NCI-H82 treated with DMSO at 0.1 percent for 48 hours (cell line): ENCODE results near the gene ZNF146.
"Not testable (repeated sequence)": the region's sequence is repeated elsewhere in the genome, so short reads cannot be mapped to it uniquely, and the experiment has no call there.

Experiments
- DNase-seq: peaks from one replicate; lab custom pipeline; 2025; ENCODE audit not compliant: unreplicated experiment; lab: John Stamatoyannopoulos, UW

Gene ZNF146

DNA sequence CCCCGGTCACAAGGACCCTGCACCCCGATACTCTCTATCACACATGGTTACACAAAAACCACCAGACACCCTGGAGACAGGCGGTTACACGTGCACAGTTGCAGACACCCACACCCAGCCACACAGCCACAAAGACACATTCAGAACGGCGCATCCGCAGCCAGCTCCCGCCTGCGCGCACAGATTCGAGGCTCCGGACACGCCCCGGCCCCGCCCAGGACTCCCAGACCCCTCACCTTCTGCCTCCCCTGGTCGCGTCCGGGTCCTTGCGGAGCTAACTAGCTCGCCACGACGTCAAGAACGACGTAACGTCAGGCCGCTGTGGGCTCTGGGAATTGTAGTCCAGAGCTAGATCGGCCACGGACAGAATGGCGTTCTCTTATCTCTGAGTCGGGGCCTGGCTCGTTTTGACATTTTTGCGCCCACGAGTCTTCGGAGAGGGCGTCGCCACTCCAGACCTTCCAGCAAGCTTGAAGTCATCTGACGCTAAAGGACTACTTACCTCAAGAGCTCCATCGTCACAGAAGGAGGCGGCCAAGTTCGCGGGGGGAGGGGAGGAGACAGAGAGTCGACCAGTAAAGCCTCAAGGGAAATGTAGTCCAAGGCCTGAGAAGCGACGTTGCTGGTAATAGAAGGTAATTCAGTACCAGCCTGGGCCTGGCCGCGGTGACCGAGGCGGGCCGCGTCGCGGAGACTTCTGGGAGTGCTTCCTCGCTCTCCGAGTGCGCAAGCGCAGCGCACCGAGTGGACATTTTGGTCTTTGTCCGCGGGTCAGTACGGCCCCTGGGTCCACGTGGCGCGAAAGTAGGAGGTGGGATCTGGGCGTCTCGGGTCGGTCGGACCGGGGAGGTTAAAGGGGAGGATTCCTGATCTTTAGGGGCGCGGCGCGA, at the start of gene ZNF146, which contains the start of gene ZNF565:
Gene ZNF146 (plus strand): TSS at position 721 of the 890 bp plus-strand sequence. CDS start 21,335 bp downstream, outside the sequence.
Gene ZNF565 (minus strand): TSS at position 280 of the 890 bp plus-strand sequence. CDS start 12,680 bp downstream, outside the sequence.
- peak; percentile 99 for DNase-seq

DNA sequence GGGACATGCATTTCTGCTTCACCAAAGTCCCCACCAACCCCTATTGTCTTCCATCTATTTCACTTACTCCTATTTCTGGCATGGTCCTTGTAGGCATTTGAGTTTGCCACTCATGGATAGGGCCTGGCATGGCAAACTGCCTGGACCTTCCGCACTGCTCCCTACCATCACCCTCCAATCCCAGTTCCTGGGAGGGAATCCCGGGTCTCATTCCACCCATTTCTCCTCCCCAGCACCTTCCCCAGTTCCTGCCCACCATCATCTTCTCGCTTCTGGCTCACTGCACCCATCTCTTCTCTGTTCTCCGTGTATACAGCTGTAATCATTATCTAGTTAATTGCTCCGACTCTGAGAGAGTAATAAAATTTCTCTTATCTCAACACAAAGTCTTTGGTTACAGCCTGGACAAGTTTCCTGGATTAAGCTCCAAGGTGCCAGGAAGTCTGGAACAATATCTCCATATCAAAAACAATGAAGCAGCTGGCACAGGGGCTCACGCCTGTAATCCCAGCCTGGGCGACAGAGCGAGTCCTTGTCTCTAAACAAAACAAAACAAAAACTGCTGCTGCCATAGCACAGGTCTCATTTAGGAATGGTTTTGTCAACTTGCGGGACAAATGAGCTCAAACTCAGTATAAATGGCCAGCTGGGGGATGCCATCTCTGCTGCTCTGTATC, 45.7 kb upstream of the ZNF146 start:
- DNase-seq: peak; percentile 87

DNA sequence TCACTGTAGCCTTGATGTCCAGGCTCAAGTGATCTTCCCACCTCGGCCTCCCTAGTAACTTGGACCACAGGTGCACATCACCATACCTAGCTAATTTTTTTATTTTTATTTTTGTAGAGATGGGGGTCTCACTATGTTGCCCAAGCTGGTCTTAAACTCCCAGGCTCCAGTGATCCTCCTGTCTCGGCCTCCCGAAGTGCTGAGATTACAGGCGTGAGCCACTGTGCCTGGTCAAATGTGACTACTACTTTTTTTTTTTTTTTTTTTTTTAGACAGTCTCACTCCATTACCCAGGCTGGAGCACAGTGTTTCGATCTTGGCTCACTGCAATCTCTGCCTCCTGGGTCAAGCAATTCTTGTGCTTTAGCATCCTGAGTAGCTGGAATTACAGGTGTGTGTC, 42.1 kb upstream of the ZNF146 start:
- no peak for DNase-seq

DNA sequence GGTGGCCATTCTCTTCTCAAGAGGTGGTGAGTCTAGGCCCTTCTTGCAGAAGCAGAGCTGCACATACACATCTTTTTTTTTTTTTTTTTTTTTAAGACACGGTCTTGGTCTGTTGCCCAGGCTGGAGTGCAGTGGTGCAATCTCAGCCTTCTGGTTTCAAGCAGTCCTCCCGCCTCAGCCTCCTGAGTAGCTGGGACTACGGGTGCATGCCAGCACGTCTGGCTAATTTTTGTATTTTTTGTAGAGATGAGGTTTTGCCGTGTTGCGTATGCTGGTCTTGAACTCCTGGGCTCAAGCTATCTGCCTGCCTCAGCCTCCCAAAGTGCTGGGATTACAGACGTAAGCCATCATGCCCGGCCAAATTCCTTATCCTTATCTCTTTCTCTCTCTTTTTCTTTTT, 41.1 kb upstream of the ZNF146 start:
- DNase-seq: not testable (repeated sequence)

DNA sequence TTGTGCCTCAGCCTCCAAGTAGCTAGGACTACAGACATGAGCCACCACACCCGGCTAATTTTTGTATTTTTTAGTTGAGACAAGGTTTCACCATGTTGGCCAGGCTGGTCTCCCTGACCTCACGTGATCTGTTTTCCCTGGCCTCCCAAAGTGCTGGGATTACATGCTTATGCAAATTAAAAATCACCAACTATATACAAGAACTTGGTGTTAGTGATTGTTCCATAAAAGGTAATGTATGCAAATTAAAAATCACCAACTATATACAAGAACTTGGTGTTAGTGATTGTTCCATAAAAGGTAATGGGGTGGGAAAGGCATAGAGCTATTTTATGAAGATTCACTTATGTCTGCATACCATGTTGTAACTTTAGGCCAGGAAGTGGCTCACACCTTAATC, 35.8 kb upstream of the ZNF146 start:
- DNase-seq: not testable (repeated sequence)

DNA sequence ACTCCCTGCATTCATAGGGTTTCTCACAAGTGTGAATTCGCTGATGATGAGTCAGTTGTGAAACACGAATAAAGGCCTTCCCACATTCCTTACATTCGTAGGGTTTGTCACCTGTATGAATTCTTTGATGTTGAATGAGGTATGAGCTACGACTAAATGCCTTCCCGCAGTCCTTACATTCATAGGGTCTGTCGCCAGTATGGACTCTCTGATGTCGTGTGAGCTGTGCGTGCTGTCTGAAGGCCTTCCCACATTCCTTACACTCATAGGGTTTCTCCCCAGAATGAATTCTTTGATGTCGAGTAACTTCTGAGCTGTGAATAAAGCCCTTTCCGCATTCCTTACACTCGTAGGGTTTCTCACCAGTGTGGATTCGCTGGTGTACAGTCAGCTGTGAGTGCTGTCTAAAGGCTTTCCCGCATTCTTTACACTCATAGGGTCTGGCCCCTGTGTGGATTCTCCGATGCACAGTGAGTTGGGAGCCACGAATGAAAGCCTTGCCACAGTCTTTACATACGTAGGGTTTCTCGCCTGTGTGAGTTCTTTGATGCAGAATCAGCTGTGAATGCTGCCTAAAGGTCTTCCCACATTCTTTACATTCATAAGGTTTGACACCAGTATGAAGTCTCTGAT, 32.2 kb upstream of the ZNF146 start:
- no peak for DNase-seq

DNA sequence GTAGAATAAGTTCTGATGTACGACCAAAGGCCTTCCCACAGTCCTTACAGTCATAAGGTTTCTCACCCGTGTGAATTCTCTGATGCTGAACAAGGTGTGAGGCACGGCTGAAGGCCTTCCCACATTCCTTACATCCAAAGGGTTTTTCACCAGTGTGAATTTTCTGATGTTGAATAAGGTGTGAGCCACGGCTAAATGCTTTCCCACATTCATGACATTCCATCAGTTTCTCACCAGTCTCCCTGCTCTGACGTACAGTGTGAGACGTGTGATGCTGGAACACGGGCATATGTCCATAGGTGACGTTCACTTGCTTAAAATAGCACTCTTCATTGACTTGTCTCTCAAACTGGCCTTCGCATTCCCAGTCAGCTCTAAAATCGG, 31.7 kb upstream of the ZNF146 start:
- DNase-seq: no peak

DNA sequence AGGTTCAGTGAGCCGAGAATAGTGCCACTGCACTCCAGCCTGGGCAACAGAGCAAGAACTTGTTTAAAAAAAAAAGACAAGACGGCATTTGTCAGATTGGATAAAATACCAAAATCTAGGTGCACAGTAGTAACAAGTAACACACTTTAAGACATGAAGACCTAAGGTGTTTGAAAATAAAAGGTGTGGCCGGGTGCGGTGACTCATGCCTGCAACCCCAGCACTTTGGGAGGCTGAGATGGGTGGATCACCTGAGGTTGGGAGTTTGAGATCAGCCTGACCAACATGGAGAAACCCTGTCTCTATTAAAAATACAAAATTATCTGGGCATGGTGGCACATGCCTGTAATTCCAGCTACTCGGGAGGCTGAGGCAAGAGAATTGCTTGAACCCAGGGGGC, 28.2 kb upstream of the ZNF146 start:
- not testable (repeated sequence) for DNase-seq

DNA sequence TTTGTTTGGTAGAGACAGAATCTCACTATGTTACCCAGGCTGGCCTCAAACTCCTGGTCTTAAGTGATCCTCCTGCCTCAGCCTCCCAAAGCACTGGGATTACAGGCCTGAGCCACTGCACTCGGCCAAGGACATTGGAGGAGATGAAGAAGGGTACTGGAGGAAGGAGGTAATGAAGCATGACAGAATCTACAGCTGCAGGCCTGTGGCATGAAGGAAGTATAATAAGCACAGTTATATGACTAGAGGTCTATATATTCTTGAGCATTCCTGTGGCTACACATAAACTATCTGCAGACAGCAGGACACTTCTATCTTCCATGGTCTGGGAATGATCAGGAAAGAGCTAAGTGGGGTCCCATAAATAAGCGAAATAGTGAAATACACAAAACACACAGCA, 18.7 kb upstream of the ZNF146 start:
- DNase-seq: no peak

DNA sequence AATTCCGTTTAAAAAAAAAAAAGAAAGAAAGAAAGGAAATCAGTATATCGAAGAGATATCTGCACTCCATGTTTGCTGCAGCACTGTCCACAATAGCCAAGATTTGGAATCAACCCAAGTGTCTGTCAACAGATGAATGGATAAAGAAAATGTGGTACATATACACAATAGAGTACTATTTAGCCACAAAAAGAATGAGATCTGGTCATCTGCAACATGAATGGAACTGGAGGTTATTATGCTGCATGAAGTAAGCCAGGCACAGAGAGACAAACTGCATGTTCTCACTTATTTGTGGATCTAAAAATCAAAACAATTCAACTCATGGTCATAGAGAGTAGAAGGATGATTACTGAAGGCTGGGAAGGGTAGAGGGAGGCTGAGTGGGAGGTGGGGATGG, 16.8 kb upstream of the ZNF146 start:
- no peak for DNase-seq

DNA sequence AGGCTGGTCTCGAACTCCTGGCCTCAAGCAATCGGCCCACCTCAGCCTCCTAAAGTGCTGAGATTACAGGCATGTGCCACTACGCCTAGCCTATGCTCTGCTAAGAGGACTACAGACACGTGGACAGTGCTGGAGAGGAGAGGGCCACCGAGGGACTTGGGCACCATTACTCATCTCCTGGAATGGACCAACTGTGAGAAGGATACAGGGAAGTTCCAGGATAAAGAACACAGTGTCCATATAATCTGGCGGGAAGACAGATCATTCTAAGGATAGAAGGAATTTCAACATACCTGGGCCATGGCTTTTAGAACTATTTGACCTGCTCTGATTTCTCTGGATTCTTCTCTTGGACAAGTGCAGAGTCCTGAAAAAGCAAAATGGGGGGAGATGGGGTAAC, 13.2 kb upstream of the ZNF146 start:
- DNase-seq: no peak

DNA sequence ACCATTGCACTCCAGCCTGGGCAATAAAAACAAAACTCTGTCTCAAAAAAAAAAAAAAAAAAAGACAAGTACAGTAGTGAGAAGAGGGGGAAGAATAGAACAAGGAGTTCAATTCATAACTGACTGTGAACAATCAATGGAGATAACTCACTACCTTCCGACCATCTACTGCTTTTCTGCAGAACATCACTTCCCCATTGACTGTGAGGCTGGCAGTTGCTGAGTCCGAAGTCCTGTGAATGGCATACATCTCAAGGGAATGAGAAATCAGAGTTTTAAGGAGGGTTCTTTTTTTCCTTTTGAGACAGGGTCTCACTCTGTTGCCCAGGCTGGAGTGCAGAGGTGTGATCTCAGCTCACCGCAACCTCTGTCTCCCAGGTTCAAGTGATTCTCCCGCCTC, 11.6 kb upstream of the ZNF146 start:
- DNase-seq: no peak

DNA sequence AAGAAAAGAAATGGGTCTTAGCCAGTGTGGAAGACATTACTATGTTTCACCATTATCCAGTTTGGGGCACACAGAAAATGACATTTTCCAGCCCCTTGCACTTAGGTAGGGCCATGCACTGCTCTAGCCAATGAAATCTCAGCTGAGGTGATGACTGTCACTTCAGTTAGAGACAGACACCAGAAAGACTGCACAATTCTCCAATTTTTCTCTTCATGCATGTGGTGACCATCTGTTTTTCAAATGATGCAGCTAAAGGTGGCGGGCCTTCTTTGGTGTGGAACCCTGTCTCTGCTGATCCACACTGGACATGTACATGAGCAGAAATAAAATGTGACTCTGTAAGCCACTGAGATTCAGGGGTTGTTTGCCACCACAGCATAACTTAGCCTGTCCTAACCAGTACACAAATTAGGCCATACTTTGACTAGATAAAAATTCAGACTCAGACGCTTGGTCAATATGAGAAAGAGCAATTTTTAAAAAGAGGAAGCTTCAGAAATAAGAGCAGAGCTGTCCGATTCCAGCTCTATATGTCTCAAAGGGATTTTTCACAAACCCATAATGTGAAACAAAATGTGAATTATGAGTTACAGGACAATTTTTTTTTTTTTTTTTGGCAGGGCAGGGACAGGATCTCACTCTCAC, 7.2 kb upstream of the ZNF146 start:
- no peak for DNase-seq

DNA sequence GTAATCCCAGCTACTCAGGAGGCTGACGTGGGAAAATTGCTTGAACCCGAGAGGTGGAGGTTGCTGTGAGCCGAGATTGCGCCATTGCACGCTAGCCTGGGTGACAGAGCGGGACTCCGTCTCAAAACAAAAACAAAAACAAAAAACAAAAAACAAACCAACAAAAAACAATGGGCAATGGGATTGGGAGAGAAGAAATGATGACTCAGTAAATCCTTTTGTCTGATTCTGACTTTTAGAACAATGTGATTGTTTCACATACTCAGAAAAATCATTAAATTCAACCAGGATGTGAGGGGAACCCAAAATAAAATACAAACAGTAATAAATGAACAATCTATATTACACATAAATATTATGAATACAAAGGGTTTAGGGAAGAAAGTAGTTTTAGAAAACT, 5.5 kb upstream of the ZNF146 start:
- DNase-seq: no peak

DNA sequence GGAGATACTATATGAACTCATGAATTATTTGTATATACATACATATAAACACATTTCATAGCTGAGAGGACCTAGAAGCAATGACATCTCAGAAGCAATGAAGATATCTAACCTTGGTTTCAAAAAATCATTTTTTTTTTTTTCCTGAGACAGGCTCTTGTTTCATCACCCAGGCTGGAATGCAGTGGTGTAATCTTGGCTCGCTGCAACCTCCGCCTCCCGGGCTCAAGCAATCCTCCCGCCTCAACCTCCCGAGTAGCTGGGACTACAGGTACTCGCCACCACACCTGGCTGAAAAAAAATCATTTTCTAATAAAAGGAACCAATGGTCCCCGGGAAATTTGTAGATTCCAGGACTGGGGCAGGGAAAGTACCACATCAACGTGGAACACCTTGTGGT, 4.4 kb upstream of the ZNF146 start:
- no peak for DNase-seq

DNA sequence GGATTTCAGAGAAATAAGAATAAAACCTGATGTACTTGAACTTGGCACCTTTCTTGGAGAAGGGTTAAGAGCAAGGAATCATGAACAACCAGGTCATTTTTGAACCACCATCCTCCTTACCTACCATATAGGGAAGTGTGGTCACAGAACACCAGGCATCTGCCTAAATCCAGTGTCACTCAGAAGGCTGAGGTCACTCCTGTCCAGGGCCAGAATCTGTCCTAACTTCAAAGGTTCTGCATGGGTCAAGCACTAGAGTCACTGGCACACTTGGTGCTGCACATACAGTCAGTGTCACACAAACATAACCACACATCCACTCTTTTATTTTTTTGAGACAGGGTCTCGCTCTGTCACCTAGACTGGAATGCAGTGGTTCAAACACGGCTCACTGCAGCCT, 2.0 kb upstream of the ZNF146 start:
- DNase-seq: no peak

DNA sequence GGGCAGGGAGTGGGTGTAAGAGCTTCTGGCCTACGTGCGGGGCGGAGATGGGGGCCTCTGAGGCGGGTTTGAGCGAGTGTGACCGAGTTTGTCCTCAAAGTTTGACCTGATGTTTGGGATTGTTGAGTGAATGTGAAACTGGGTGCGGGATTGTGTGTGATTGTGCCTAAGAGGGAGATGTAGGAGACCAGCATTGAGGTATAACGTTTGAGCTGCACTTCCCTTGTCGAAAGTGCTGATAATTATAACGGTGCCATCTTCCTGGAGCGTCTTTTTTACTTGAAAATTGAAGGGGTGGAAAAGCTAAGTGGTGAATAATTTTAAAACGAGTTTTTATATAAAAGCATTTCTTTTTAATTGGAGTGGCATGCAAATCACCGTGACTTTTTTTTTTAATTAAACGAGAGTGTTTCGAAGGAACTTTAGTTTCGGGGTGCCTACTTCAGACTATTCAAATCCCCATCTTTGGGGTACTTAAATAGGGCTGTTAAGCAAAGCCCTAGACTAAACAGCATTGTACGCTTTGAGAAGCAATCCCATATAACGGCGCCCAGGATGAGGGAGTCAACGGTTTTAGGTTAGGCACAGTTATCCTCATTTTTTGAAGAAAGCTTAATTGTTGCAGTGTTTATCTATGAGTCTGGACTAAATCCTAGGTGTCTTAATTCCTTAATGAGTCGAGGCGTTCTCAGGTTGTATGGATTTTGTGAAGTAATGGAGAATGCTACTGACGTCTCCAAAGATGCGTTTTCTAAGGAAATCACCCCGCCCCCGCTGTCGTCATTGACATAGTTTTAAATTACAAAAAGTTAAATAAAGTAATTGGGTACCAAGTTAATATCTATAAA, 594 bp downstream of the ZNF146 start:
- DNase-seq: peak; percentile 47

DNA sequence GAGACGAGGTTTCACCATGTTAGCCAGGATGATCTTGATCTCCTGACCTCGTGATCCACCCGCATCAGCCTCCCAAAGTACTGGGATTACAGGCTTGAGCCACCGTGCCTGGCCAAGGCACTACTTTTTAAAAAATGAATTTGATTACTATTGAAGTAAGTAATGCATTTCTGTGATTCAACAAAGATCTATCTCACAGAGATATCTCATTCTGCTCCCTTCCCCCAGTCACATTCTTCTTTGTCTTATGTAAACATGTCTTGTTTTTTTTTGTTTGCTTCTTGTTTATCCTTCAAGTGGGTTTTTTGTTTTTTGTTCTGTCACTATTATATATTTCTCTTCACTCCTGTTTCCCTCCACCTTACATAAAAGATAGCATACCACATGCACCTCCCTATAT, 6.6 kb downstream of the ZNF146 start:
- DNase-seq: no peak

DNA sequence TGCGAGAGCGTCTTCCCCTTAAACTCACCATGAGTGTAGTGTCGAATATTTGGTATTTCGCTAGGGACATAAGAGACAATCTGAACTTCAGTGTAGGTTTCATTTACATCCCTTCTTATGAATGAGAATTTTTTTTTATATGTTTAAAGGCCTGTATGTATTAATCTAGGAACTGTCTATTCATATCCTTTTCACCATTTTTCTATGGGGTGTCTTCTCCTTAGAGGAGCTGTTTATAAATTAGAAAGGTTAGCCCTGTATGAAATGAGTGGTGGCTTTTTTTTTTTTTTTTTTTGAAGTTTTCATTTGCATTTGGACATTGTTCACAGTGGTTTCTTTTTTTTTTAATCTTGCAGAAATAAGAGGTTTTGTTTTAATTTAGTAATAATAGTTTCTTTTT, 7.6 kb downstream of the ZNF146 start:
- no peak for DNase-seq

DNA sequence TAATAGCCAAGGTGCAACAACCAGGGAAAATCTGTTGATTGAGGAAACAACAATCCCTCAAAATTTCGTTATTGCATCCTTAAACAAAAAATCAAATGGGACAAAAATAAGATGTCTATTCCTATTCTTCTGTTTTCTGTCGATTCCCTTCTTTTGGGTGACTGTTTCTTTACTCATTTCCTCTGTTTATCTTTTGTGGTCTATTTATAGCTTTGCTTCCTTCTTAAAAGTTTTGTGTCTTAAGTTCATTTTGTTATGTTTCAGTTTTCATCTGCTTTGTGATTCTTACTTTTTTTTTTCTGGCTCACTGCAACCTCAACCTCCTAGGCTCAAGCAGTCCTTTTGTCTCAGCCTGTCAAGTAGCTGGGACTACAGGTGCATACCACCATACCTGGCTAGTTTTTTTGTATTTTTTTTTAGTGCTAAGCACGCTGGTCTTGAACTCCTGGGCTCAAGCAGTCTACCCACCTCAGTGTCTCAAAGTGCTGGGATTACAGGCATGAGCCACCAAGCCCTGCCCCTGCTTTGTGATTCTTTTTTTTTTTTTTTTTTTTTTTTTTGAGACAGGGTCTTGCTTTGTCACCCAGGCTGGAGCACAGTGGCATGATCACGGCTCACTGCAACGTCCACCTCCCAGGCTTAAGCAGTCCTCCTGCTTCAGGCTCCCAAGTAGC, 10.4 kb downstream of the ZNF146 start:
- no peak for DNase-seq
